B cell (primary cell): ENCODE results near the gene ARHGAP28. TPM values are rescaled to one million over a fixed set of nuclear protein-coding genes. Genes with fewer than 3 reads are reported as not detected.

Experiments used
- ATAC-seq: fragments of 200-7000 bp; cut with Tn5 transposase; one replicate; pipeline ENCODE4 v1.10.0; 2021; ENCODE audit warnings: low read depth, mild to moderate bottlenecking, moderate number of reproducible peaks, moderate library complexity
- CTCF ChIA-PET: fragments of 350-600 bp; sonication (Branson Sonifier 250); formaldehyde crosslinking; loops from one replicate; lab custom pipeline; 2021; ENCODE audit warnings: antibody characterized with exemption, inconsistent platforms; lab: Charles Lee
- POLR2A ChIA-PET: fragments of 350-600 bp; sonication (Branson Sonifier 250); formaldehyde crosslinking; loops from one replicate; lab custom pipeline; 2021; ENCODE audit warnings: antibody characterized with exemption; lab: Charles Lee
- DNase-seq: peaks from one replicate; pipeline ENCODE4 v3.0.0; 2013
- H2AFZ ChIP-seq: 2 replicates; pipeline ENCODE4 v1.6.1; 2012; ENCODE audit warnings: mild to moderate bottlenecking, low read depth, low read length; ENCODE audit not compliant: insufficient read depth, poor library complexity, severe bottlenecking
- H3K27ac ChIP-seq, 2 donors: 1 replicate in 1 of 2; 2 replicates in 1 of 2; pipeline ENCODE4 v1.5.1; 2012 to 2013; ENCODE audit warnings: low read length in 2 of 2, mild to moderate bottlenecking in 2 of 2, moderate library complexity in 1 of 2
- H3K27me3 ChIP-seq, 4 experiments: fragments of 200-600 bp in 1 of 4; sonication (generic) in 1 of 4; replicated peaks in 1 of 4; 1 replicate in 2 of 4; 2 replicates in 2 of 4; pipeline versions ENCODE4 v1.6.1 to v1.7.0; 2013 to 2016; ENCODE audit warnings: low read length in 3 of 4, mild to moderate bottlenecking in 2 of 4, mixed read lengths in 1 of 4, moderate library complexity in 1 of 4; ENCODE audit not compliant: insufficient read depth in 4 of 4, control insufficient read depth in 3 of 4; ENCODE audit errors: control extremely low read depth in 1 of 4
- H3K36me3 ChIP-seq, 2 experiments: replicated peaks in 1 of 2; 1 replicate in 1 of 2; 2 replicates in 1 of 2; pipeline versions ENCODE4 v1.6.1 to v1.7.1; 2013; ENCODE audit warnings: low read length in 1 of 2; ENCODE audit not compliant: insufficient read depth in 2 of 2, control insufficient read depth in 1 of 2; ENCODE audit errors: control extremely low read depth in 1 of 2, extremely low read depth in 1 of 2
- H3K4me1 ChIP-seq, 2 donors: fragments of 200-600 bp in 1 of 2; sonication (generic) in 1 of 2; 1 replicate in 1 of 2; 2 replicates in 1 of 2; pipeline versions ENCODE4 v1.5.1 to v1.6.1; 2013 to 2017; ENCODE audit warnings: low read length in 2 of 2; ENCODE audit not compliant: control insufficient read depth in 2 of 2, insufficient read depth in 2 of 2
- H3K4me2 ChIP-seq: replicated peaks from 2 replicates; pipeline ENCODE3; 2012; ENCODE audit warnings: mild to moderate bottlenecking, low read depth, low read length; ENCODE audit not compliant: poor library complexity, severe bottlenecking
- H3K4me3 ChIP-seq, 5 experiments: fragments of 200-600 bp in 1 of 5; sonication (generic) in 1 of 5; 1 replicate in 3 of 5; 2 replicates in 2 of 5; pipeline versions ENCODE4 v1.5.1 to v1.7.0; 2011 to 2016; ENCODE audit warnings: low read length in 4 of 5, mild to moderate bottlenecking in 4 of 5, low read depth in 2 of 5, control low read depth in 1 of 5, moderate library complexity in 1 of 5; ENCODE audit not compliant: insufficient read depth in 1 of 5; ENCODE audit errors: control extremely low read depth in 1 of 5, extremely low read depth in 1 of 5
- H3K79me2 ChIP-seq: fragments of 200-600 bp; sonication (generic); one replicate; pipeline ENCODE4 v1.6.0; 2016; ENCODE audit warnings: low read length; ENCODE audit not compliant: control insufficient read depth, insufficient read depth
- H3K9ac ChIP-seq: fragments of 200-600 bp; sonication (generic); 2 replicates; pipeline ENCODE4 v1.6.1; 2017; ENCODE audit warnings: mild to moderate bottlenecking, low read length, moderate library complexity
- H3K9me3 ChIP-seq, 3 donors: one replicate each; pipeline versions ENCODE4 v1.6.1 to v1.7.1; 2013; ENCODE audit warnings: low read length in 2 of 3; ENCODE audit not compliant: control insufficient read depth in 2 of 3, insufficient read depth in 1 of 3; ENCODE audit errors: control extremely low read depth in 1 of 3
- H4K20me1 ChIP-seq: 2 replicates; pipeline ENCODE4 v1.6.0; 2012; ENCODE audit warnings: mild to moderate bottlenecking, low read length; ENCODE audit not compliant: insufficient read depth, control insufficient read depth, poor library complexity, severe bottlenecking
- H3K27ac Mint-ChIP-seq: one replicate; pipeline ENCODE4 v1.8.0; 2021; ENCODE audit warnings: mixed read lengths
- H3K27me3 Mint-ChIP-seq: one replicate; pipeline ENCODE4 v1.8.0; 2021; ENCODE audit warnings: mixed read lengths
- H3K4me1 Mint-ChIP-seq: one replicate; pipeline ENCODE4 v1.8.0; 2021; ENCODE audit warnings: mixed read lengths
- H3K4me3 Mint-ChIP-seq: one replicate; pipeline ENCODE4 v1.8.0; 2021; ENCODE audit warnings: mixed read lengths
- H3K9me3 Mint-ChIP-seq: one replicate; pipeline ENCODE4 v1.8.0; 2022; ENCODE audit warnings: mixed read lengths; ENCODE audit not compliant: insufficient read depth
- CTCF ChIP-seq: fragments of 200-600 bp; IDR thresholded peaks from one replicate; pipeline ENCODE4 v1.8.0; 2022; ENCODE audit warnings: antibody characterized with exemption, mild to moderate bottlenecking
- EZH2 ChIP-seq: IDR thresholded peaks from 2 replicates; pipeline ENCODE4 v1.6.1; 2012; ENCODE audit warnings: borderline replicate concordance, low read depth, mild to moderate bottlenecking, moderate library complexity, low read length; ENCODE audit not compliant: insufficient read depth, poor library complexity, severe bottlenecking
- whole genome bisulfite sequencing: methylation state at CpG from one replicate; pipeline ENCODE4 v1.1.5; 2013; ENCODE audit warnings: missing lambda C conversion rate; ENCODE audit not compliant: insufficient coverage; 5-methylcytosine and 5-hydroxymethylcytosine counted together
- intact Hi-C: fragments of 100-400 bp; cut with micrococcal nuclease; formaldehyde crosslinking; loops from one replicate; pipeline ENCODE4 v1.10.0; 2022
- polyA plus RNA-seq: library from polyadenylated mRNA; depleted of rRNA; stranded (reverse); fragments of >200 nt; gene quantifications from 2 replicates; pipeline ENCODE4 v1.2.3, GENCODE V29; 2012
- total RNA-seq, 2 donors: library from RNA; stranded (reverse); fragments of 120-200 nt in 1 of 2; gene quantifications; 1 replicate in 1 of 2; 2 replicates in 1 of 2; pipeline versions ENCODE4 v1.2.3 to v1.2.4, GENCODE V29; 2013 to 2022

ARHGAP28 gene
- total and polyA plus RNA-seq, 2 donors (not counting 1 experiment from before 2014, with no cell fraction given): not detected

DNA sequence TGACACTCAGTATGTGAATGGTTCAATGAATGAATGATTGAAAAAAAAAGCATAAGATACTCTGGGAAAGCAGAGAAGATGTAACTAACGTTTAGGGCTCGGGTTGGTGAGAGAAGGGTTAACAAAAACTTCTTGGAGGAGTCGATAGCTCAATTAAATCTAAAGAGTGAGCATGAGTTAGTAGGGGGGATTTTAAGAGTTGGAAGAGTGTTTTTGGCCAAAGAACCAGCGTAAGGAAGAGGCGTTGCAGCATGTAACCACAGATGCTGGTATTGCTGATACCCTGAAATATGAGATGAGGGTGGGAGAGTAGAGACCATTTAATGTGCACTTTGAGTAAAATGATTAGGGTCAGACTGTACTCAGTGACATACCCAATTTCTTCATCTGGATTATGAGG is 14.5 kb downstream of the ARHGAP28 start:
- POLR2A ChIA-PET: no interaction called here
- H3K79me2 ChIP-seq: no peaks in the 10 kb centered on the region
- no peak overlapping the region for H2AFZ ChIP-seq
- Mint-ChIP-seq H3K4me1 (no peaks in the 10 kb centered on the region), H3K27ac (no peak overlapping the region), H3K4me3 (no peak overlapping the region), H3K27me3 (no peaks in the 10 kb centered on the region), H3K9me3 (peaks cover 2% of the 10 kb centered on the region)
- no peak overlapping the region for H3K4me3 ChIP-seq
- CTCF ChIA-PET: no interaction called here
- no peak overlapping the region for H3K9ac ChIP-seq
- no peak for ATAC-seq
- H3K4me1 ChIP-seq: no peaks in the 10 kb centered on the region
- TF ChIP-seq CTCF (no peak), EZH2 (no peak)
- intact Hi-C loops: no loop called here
- no peaks in the 10 kb centered on the region for H3K27me3 ChIP-seq
- 77% methylated on average over 5 of the region's 5 CpGs for WGBS
- no peaks in the 10 kb centered on the region for H4K20me1 ChIP-seq
- no peaks in the 10 kb centered on the region for H3K36me3 ChIP-seq
- DNase-seq: no peak
- H3K9me3 ChIP-seq: no peaks in the 10 kb centered on the region
- H3K4me2 ChIP-seq: no peak overlapping the region
- no peak overlapping the region for H3K27ac ChIP-seq

DNA sequence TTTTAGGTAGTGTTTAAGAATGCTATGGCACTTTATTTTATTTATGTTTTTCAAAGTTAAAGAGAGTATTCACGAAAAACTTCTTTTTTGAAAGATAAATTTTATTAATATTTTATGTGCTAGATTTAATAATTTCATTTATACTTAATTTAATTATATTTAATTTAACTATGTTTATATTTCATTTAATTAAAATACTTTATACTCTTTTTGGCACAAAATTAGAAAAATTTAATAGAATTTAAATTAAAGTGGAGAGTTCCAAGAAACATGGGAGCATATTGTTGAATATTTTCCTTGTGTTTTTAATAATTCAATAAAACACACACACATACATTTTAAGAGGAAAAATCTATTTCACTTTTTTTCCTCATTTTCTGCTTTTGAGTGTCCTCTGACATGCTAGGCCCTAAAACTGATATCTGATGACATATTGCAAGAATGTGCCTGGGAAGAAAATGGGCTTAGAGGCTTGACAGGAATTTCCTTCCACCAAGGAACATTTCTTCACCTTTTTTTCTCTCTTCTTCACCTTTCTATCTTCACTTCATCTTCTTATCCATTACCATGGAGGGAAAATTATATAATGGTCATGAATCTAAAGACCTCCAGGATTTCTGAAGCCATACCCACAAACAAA is 15.4 kb downstream of the ARHGAP28 start:
- ChIA-PET CTCF (no interaction called here), POLR2A (no interaction called here)
- Histone ChIP-seq H3K36me3 (no peaks in the 10 kb centered on the region), H3K4me3 (no peak overlapping the region), H2AFZ (no peak overlapping the region), H3K9me3 (no peaks in the 10 kb centered on the region), H4K20me1 (no peaks in the 10 kb centered on the region), H3K4me1 (no peaks in the 10 kb centered on the region), H3K9ac (no peak overlapping the region), H3K27me3 (no peaks in the 10 kb centered on the region), H3K27ac (no peak overlapping the region), H3K79me2 (no peaks in the 10 kb centered on the region), H3K4me2 (no peak overlapping the region)
- Mint-ChIP-seq H3K27ac (no peak overlapping the region), H3K27me3 (no peaks in the 10 kb centered on the region), H3K4me3 (no peak overlapping the region), H3K9me3 (peaks cover 2% of the 10 kb centered on the region), H3K4me1 (no peaks in the 10 kb centered on the region)
- ATAC-seq (no peak), DNase-seq (no peak)
- WGBS: no CpG with 5 or more reads among the region's 1 CpG
- intact Hi-C loops: no loop called here
- TF ChIP-seq EZH2: no peak
- no peak for TF ChIP-seq CTCF
